GM21576 (cell line): ENCODE results near the gene SHMT2.

Experiments
- ATAC-seq: cut with Tn5 transposase; IDR thresholded peaks from one replicate; pipeline ENCODE4 v1.9.1; 2021; ENCODE audit warnings: mild to moderate bottlenecking, moderate library complexity; ENCODE audit not compliant: unreplicated experiment

SHMT2 gene

DNA sequence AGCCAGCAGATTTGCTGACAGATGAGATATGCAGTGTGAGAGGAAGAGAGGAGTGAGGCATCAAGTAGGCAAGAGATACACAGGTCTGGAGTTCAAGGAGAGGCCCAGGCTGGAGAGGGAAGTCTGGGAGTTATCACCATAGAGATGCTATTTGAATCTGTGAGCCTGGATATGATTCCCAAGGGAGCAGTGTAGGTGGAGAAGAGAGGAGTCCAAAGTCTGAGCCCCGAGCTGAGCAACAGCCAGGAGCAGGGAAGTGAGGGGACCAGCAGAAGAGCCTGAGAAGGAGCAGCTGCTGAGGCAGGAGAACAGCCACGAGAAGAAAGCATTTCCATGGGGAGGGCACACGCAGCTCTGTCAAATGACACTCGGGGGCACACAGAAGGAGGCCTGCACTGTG lies 33.1 kb upstream of the SHMT2 start:
- no peak for ATAC-seq

DNA sequence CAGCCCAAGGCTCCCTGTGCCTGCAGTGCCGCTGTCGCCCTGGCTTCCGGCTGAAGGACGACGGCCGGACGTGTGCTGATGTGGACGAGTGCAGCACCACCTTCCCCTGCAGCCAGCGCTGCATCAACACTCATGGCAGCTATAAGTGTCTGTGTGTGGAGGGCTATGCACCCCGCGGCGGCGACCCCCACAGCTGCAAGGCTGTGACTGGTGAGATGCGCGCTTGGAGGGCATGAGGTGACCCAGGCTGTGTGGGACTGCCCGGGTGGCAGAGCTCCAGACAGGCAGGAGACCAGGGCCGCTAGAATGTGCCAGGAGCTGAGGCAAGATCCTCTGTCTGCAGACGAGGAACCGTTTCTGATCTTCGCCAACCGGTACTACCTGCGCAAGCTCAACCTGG lies 32.6 kb upstream of the SHMT2 start:
- ATAC-seq, result no peak

DNA sequence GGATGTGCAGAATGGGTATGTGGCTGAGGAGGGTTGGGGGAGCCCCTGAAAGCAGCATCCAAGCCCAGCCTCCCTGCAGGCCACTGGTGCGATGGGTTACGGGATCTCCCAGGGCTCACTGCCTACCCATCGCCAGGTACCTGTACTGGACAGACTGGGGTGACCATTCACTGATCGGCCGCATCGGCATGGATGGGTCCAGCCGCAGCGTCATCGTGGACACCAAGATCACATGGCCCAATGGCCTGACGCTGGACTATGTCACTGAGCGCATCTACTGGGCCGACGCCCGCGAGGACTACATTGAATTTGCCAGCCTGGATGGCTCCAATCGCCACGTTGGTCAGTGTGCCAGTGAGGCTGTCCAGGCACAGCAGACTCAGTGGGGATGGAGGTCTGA lies 31.2 kb upstream of the SHMT2 start:
- no peak for ATAC-seq

DNA sequence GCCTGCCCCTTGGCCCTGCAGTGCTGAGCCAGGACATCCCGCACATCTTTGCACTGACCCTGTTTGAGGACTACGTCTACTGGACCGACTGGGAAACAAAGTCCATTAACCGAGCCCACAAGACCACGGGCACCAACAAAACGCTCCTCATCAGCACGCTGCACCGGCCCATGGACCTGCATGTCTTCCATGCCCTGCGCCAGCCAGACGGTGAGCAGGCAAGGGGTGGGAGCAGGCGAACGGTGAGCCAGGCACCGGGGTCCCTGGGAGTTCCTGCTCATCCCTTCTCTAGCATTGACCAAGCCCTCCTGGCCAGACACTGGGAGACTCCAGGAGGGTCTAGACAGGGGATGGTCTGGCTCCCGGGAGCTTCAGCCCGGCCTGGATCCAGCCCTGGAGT lies 30.3 kb upstream of the SHMT2 start:
- no peak for ATAC-seq

DNA sequence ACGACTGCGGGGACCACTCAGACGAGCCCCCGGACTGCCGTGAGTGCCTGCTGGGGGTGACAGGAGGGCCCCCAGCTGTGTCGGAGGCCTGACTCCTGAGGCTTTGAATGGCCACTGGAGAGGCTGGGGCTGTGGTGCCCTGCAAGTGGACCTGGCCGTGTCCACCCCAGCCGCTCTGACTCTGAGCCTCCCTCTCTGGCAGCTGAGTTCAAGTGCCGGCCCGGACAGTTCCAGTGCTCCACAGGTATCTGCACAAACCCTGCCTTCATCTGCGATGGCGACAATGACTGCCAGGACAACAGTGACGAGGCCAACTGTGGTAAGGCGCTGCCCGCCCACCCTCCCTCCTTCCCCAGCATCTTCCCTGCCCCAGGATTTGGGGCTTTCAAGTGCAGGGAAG lies 29.0 kb upstream of the SHMT2 start:
- ATAC-seq, result no peak

DNA sequence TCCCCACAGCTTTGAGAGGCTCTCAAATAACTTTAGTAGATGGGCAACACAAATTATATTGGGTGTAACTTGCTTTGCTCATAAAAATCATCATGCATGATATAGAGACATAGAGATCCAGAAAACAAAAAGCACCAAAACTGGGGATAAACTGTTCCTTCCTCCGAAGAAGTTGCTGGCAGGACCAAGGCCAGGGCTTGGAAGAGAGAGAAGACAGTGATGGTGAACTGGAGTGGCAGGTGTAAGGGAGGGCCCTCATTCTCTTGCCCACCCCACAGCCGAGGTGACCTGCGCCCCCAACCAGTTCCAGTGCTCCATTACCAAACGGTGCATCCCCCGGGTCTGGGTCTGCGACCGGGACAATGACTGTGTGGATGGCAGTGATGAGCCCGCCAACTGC lies 28.3 kb upstream of the SHMT2 start:
- no peak for ATAC-seq

DNA sequence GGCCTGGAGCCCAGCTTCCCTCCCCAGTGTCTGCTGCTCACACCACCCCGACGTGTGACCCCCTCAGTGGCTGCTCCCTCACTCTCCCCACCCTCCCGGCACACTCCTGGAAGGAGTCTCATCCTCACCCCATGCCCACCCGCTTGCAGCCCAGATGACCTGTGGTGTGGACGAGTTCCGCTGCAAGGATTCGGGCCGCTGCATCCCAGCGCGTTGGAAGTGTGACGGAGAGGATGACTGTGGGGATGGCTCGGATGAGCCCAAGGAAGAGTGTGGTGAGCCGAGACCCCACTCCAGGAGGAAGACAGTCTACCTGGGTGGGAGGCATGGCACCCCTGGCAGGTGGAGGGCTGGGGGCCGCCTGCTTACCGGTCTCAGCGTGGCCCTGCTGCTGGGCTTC lies 27.9 kb upstream of the SHMT2 start:
- no peak for ATAC-seq

DNA sequence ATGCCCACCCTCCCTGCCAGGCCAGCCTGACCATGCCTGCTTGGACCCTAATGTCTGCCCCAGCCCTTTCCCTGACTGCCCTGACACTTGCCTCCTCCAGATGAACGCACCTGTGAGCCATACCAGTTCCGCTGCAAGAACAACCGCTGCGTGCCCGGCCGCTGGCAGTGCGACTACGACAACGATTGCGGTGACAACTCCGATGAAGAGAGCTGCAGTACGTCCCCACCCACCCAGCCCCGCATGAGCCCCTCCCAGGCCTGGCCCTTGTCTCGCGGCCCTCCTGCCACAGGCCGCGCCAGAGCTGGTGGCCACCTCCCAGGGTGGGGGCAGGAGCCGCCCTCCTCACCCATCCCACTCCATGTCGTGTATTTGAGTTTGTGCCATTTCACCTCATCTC lies 27.2 kb upstream of the SHMT2 start:
- ATAC-seq, result no peak

DNA sequence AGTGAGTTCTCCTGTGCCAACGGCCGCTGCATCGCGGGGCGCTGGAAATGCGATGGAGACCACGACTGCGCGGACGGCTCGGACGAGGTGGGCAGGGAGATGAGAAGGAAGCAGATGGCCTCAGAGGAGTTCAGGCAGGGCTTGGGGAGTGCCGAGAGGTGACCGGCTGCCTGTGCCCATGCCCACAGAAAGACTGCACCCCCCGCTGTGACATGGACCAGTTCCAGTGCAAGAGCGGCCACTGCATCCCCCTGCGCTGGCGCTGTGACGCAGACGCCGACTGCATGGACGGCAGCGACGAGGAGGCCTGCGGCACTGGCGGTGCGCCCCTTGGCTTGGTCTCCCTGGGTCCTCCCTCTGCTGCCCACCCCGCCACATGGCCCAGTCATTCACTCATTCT lies 26.3 kb upstream of the SHMT2 start:
- no peak for ATAC-seq

DNA sequence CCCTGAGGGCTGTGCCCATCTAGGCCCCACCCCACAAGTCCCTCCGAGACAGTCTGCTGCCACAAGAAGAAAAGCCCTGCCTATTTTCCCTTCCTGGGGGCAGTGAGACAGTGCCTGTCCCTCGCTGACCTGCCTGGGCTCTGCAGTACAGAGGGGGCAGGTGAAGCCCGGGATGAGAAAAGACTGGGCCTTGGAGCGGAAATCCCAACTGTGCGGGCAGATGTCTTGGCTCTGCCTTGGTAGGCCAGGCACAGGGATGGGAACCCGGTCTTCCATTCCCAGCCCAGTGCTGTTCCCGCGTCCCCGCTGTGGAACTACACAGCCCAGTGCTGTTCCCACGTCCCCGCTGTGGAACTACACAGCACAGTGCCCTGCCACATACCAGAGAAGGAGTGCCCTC lies 25.7 kb upstream of the SHMT2 start:
- ATAC-seq, result no peak

DNA sequence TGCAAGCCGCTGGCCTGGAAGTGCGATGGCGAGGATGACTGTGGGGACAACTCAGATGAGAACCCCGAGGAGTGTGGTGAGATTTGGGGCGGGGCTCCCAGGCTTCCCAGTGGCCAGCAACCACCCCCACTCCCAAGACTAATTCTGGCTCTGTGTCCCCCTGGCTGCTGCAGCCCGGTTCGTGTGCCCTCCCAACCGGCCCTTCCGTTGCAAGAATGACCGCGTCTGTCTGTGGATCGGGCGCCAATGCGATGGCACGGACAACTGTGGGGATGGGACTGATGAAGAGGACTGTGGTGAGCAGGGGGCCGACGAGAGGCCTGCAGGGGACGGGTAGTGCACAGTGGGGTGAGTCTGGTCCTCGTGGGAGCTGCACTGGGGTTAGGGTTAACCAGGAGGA lies 25.1 kb upstream of the SHMT2 start:
- no peak for ATAC-seq

DNA sequence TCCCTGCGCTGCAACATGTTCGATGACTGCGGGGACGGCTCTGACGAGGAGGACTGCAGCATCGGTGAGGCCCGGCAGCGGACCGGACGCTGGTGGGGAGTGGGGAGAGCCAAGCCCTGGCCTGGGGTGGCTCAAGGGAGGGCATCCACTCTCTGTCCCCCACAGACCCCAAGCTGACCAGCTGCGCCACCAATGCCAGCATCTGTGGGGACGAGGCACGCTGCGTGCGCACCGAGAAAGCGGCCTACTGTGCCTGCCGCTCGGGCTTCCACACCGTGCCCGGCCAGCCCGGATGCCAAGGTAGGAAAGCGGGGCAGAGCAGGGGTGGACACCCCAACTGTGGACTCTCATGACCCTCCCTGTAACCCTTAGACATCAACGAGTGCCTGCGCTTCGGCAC lies 24.3 kb upstream of the SHMT2 start:
- ATAC-seq, result no peak

DNA sequence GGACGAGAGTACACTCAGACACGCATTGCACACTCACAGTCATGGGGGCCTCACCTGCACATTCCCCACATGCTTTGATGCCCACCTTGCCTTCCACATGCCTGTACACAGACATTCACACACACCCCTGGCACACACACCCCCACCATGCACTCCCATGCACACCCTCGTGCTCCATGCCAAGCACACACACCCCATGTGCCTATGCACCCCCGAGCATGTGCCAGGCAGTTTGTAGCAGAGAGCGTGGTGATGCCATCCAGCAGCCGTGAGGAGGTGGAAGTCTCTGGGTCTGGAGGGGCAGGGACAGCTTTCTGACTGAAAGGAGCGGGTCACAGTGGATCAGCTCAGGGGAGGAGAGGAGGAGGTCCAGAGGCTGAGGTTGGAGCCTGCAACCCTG lies 23.6 kb upstream of the SHMT2 start:
- no peak for ATAC-seq

DNA sequence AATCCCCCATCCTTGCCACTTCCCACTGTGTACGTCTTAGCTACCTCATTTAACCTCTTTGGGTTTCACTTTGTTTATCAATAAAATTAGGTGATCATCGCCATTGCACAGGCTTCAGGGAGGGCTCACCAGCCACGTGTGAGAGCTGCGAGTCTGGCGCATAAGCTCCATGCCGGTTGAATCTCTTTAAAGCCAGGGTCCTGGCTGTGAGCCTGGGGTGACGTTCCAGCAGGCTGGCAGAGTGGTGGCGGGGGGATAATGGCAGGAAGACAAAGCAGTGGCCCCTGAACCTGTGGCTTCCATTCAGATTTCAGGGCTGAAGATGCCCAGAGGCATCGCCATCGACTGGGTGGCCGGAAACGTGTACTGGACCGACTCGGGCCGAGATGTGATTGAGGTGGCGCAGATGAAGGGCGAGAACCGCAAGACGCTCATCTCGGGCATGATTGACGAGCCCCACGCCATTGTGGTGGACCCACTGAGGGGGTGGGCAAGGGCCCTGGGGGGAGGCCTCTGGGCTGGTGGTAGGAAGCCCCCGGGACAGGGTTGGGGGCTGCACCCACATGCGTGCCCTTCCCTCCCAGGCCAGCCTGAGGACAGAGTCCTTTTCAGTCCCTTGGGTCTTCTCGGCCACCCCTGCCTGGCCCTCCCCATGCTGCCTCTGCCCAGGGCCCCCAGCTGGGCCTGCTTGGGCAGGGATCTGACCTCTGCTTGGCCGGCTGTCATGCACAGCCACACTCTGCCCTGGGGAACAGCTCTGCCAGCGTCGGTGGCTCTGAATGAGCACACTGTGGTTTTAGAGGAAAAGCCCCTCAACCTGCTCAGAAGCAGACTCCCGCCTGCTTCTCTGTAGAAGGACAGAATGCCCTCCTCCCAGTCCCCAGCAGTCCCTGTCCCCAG lies 21.5 kb upstream of the SHMT2 start:
- no peak for ATAC-seq

DNA sequence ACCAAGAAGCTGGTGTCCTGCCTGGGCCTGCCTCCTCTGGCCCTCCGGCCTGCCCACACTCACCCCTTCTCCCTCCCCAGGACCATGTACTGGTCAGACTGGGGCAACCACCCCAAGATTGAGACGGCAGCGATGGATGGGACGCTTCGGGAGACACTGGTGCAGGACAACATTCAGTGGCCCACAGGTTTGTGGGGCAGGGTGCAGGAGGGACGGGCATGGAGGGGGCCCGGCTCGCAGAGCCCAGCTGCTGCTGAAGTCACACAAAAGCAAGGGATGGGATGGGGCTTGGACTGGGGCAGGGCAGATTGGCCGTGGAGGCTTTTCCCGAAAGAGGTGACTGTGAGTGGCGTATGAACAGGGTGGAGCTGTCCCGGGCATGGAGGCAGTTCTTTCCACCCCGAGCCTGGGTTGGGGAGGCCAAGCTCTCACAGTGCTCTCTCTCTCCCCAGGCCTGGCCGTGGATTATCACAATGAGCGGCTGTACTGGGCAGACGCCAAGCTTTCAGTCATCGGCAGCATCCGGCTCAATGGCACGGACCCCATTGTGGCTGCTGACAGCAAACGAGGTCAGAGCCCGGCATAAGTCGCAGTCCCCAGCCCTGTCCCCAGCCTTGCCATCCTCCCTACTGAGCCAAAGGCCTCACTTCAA lies 20.8 kb upstream of the SHMT2 start:
- ATAC-seq, result no peak

DNA sequence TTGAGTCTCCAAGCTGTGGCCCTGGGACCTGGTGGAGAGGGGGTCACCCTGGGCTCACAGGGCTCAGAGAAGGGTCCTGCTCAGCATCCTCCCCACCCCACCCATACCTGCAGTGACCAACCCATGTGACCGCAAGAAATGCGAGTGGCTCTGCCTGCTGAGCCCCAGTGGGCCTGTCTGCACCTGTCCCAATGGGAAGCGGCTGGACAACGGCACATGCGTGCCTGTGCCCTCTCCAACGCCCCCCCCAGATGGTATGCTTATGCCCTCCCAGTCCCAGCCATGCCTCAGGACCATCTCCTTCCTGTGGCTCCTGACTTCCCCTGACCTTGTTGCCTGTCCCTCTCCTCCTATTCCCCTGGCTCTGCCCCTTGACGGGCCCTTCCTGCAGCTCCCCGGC lies 19.6 kb upstream of the SHMT2 start:
- ATAC-seq, result no peak

DNA sequence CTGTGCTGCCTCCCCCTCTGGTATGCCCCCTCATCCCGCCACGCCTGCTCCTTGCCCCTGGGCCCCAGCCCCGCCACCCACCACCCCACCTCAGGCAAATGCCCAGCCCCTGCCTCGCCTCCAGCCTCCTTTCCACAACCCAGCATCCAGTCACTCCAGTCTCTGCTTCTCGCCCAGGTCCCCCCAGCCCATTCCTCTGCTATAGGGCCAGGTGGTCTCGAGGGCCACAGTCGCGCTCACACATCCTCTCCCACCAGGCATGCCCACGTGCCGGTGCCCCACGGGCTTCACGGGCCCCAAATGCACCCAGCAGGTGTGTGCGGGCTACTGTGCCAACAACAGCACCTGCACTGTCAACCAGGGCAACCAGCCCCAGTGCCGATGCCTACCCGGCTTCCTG lies 19.1 kb upstream of the SHMT2 start:
- ATAC-seq, result no peak

DNA sequence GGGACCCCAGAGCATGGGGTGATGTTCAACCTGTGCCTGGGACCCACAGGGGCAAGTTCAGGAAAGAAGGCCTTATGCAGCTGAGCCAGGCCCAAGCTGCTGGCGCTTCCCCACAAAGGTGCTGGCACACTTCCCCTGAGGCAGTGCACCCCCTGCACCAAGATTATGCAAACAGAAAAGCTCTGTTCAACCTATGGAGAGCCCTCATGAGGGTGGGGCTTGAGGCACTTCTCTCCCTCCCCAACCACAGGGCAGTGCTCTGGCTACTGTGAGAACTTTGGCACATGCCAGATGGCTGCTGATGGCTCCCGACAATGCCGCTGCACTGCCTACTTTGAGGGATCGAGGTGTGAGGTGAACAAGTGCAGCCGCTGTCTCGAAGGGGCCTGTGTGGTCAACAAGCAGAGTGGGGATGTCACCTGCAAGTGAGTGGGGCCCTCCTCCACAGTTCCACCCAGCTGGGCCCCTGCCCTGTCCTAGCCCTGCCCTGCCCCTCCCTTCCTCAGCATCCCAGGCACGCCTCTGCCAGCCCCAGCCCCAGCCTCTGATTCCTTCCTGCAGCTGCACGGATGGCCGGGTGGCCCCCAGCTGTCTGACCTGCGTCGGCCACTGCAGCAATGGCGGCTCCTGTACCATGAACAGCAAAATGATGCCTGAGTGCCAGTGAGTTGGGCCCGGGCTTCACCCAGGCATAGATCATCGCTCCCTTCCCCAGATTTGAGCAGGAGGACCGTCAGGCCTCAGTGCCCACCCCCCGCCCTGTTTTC lies 18.4 kb upstream of the SHMT2 start:
- ATAC-seq, result no peak

DNA sequence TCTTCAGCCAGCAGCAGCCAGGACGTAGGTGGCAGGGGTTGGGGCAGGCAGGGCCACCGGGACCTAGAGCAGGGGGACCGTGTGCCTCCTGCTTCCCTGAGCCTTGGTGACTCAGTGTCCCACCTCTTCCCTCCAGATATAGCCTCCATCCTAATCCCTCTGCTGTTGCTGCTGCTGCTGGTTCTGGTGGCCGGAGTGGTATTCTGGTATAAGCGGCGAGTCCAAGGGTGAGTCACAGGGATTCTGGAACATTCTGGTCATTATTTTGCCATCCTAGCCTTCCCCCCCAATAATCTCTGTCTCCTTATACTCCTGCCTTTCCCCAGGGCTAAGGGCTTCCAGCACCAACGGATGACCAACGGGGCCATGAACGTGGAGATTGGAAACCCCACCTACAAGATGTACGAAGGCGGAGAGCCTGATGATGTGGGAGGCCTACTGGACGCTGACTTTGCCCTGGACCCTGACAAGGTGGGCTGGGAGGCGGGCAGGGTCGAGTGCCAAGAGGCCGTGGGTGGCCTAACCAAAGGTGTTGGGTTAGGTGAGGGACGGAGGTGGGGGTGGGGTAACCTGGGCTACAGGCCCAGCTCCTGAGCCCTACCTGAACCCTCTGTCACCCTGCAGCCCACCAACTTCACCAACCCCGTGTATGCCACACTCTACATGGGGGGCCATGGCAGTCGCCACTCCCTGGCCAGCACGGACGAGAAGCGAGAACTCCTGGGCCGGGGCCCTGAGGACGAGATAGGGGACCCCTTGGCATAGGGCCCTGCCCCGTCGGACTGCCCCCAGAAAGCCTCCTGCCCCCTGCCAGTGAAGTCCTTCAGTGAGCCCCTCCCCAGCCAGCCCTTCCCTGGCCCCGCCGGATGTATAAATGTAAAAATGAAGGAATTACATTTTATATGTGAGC lies 17.5 kb upstream of the SHMT2 start:
- no peak for ATAC-seq

DNA sequence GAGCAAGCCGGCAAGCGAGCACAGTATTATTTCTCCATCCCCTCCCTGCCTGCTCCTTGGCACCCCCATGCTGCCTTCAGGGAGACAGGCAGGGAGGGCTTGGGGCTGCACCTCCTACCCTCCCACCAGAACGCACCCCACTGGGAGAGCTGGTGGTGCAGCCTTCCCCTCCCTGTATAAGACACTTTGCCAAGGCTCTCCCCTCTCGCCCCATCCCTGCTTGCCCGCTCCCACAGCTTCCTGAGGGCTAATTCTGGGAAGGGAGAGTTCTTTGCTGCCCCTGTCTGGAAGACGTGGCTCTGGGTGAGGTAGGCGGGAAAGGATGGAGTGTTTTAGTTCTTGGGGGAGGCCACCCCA lies 16.8 kb upstream of the SHMT2 start:
- ATAC-seq, result no peak
